ENCODE results near the gene IL1RAPL2. TPM values are rescaled to one million over a fixed set of nuclear protein-coding genes. Genes with fewer than 3 reads are reported as not detected.

The IL1RAPL2 gene
- total RNA-seq, 1 donor from 2014 or later, result not detected

GRCh38 chrX:104833401-104833800, 267.4 kb downstream of the IL1RAPL2 start:
- no peak for ATAC-seq (ENCODE audit: low read depth)
- ChIA-PET POLR2A (no interaction called here), CTCF (no interaction called here)
- DNase-seq, result no peak
- H3K36me3 Mint-ChIP-seq (ENCODE audit: low read depth), result no peaks in the 10 kb centered on the region
- H3K4me1 Mint-ChIP-seq, result no peaks in the 10 kb centered on the region
- TF ChIP-seq, protein P1, sequence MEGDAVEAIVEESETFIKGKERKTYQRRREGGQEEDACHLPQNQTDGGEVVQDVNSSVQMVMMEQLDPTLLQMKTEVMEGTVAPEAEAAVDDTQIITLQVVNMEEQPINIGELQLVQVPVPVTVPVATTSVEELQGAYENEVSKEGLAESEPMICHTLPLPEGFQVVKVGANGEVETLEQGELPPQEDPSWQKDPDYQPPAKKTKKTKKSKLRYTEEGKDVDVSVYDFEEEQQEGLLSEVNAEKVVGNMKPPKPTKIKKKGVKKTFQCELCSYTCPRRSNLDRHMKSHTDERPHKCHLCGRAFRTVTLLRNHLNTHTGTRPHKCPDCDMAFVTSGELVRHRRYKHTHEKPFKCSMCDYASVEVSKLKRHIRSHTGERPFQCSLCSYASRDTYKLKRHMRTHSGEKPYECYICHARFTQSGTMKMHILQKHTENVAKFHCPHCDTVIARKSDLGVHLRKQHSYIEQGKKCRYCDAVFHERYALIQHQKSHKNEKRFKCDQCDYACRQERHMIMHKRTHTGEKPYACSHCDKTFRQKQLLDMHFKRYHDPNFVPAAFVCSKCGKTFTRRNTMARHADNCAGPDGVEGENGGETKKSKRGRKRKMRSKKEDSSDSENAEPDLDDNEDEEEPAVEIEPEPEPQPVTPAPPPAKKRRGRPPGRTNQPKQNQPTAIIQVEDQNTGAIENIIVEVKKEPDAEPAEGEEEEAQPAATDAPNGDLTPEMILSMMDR (IDR thresholded peaks at IDR 0.05), result no peak
- no peak overlapping the region for H3K27ac Mint-ChIP-seq
- no peaks in the 10 kb centered on the region for H3K27me3 Mint-ChIP-seq
- H3K4me3 Mint-ChIP-seq, result no peak overlapping the region
- H3K9me3 Mint-ChIP-seq, result no peaks in the 10 kb centered on the region
- intact Hi-C loops (cut with micrococcal nuclease), result no loop called here

- no peak for ATAC-seq (ENCODE audit: low read depth)
- intact Hi-C loops (cut with micrococcal nuclease), result no loop called here
- H3K36me3 Mint-ChIP-seq (ENCODE audit: low read depth), result no peaks in the 10 kb centered on the region
Observed at GRCh38 chrX:104842646-104843045, 276.6 kb downstream of the IL1RAPL2 start.

GRCh38 chrX:104852241-104852640, 286.2 kb downstream of the IL1RAPL2 start:
- no peaks in the 10 kb centered on the region for H3K27me3 Mint-ChIP-seq
- ATAC-seq (ENCODE audit: low read depth) (no peak), DNase-seq (no peak)
- TF ChIP-seq, protein P1 (IDR thresholded peaks at IDR 0.05), result no peak
- no peaks in the 10 kb centered on the region for H3K4me1 Mint-ChIP-seq
- ChIA-PET POLR2A (no interaction called here), CTCF (no interaction called here)
- H3K27ac Mint-ChIP-seq, result no peak overlapping the region
- intact Hi-C loops (cut with micrococcal nuclease), result no loop called here
- H3K36me3 Mint-ChIP-seq (ENCODE audit: low read depth), result no peaks in the 10 kb centered on the region
- no peak overlapping the region for H3K4me3 Mint-ChIP-seq
- no peaks in the 10 kb centered on the region for H3K9me3 Mint-ChIP-seq

More at GRCh38 chrX:104842646-104843045, 276.6 kb downstream of the IL1RAPL2 start:
- TF ChIP-seq, protein P1 (IDR thresholded peaks at IDR 0.05), result no peak
- Mint-ChIP-seq H3K4me1 (no peaks in the 10 kb centered on the region), H3K27ac (no peak overlapping the region), H3K4me3 (no peak overlapping the region), H3K27me3 (no peaks in the 10 kb centered on the region), H3K9me3 (peaks cover 4% of the 10 kb centered on the region)
- CTCF ChIA-PET, result no interaction called here
- POLR2A ChIA-PET, result no interaction called here
- no peak for DNase-seq

DNA sequence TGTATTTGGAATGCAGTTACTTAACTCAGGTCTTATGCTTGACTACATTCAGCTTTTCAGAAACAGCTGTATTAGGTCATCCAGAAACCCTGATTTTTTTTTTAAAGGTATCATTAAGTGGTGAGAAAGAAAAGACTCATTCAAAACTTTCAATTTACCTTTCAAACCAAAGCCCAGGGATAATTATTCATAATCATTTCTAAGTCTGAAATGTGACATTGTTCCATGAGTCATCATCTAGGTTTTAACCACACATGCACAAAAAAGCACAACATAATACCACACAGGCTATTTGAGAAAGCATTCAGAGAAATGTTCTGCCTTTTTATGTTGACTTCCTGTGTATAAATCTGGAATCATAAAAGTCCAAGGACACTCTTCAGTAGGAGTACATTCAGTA, 288.2 kb downstream of the IL1RAPL2 start:
- no peak for ATAC-seq (ENCODE audit: low read depth)
- H3K4me3 Mint-ChIP-seq, result no peak overlapping the region
- ChIA-PET CTCF (no interaction called here), POLR2A (no interaction called here)
- no peaks in the 10 kb centered on the region for H3K9me3 Mint-ChIP-seq
- H3K4me1 Mint-ChIP-seq, result no peaks in the 10 kb centered on the region
- TF ChIP-seq, protein P1 (IDR thresholded peaks at IDR 0.05), result no peak
- H3K27ac Mint-ChIP-seq, result no peak overlapping the region
- no peaks in the 10 kb centered on the region for H3K36me3 Mint-ChIP-seq (ENCODE audit: low read depth)
- no peaks in the 10 kb centered on the region for H3K27me3 Mint-ChIP-seq
- intact Hi-C loops (cut with micrococcal nuclease), result no loop called here
- DNase-seq, result no peak

DNA sequence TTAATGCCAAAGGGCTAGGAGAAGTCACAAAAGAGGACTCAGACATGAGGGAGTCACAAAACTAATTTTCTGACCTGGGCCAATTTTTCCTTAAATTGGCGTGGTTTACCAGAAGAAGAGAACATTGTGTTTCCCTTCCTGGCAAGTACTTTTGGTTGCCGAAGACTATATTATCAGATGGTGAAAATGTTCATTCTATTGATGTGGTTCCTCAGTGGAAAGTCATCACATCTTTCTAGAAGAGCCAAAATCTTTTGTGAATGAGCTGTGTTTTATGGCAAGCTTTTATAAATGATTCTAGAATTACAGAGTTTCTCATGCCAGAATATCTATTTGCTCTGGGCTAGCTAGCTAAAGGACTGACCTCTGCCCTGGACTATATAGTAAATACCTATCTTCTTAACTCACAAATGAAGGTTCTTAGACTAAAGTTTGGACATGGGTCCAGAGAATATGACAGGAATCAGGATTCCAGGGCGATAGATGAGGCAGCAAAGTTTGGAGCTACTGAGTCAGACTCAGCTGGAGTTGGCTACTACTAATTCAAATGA, 288.9 kb downstream of the IL1RAPL2 start:
- ATAC-seq (ENCODE audit: low read depth) (no peak), DNase-seq (no peak)
- intact Hi-C loops (cut with micrococcal nuclease), result no loop called here
- ChIA-PET POLR2A (no interaction called here), CTCF (no interaction called here)
- Mint-ChIP-seq H3K27ac (no peak overlapping the region), H3K9me3 (no peaks in the 10 kb centered on the region), H3K27me3 (no peaks in the 10 kb centered on the region), H3K4me3 (no peak overlapping the region), H3K36me3 (ENCODE audit: low read depth) (no peaks in the 10 kb centered on the region), H3K4me1 (no peaks in the 10 kb centered on the region)
- TF ChIP-seq, protein P1 (IDR thresholded peaks at IDR 0.05), result no peak

All from activated B cell treated with CpG ODN at 0.5 μM for 24 hours (primary cell).